IMR-90 (cell line): ENCODE measurements around the gene SPPL2B. TPM values are rescaled to one million over a fixed set of nuclear protein-coding genes. Genes with fewer than 3 reads are reported as not detected.

Experiments
- ATAC-seq: fragments of 200-7000 bp; cut with Tn5 transposase; 2 replicates; pipeline ENCODE4 v1.9.1; 2020; ENCODE audit warnings: low read depth, mild to moderate bottlenecking, moderate library complexity
- BruUV-seq: library from RNA; stranded (reverse); fragments of 400-500 nt; replicated peaks from 2 replicates; lab custom pipeline; 2021; lab: Mats Ljungman, UMichigan
- CTCF ChIA-PET: fragments of 300-600 bp; formaldehyde crosslinking; extraction: SDS; loops from one replicate; lab custom pipeline; 2021; ENCODE audit warnings: antibody characterized with exemption; lab: Yijun Ruan, JAX
- POLR2A ChIA-PET: fragments of 300-600 bp; sonication (Branson Sonifier 250); formaldehyde crosslinking; loops from one replicate; lab custom pipeline; 2022; ENCODE audit warnings: antibody characterized with exemption; ENCODE audit not compliant: unreplicated experiment; lab: Charles Lee
- DNase-seq: peaks from one replicate; pipeline ENCODE4 v3.0.0; 2013
- H2AFZ ChIP-seq: replicated peaks from 2 replicates; pipeline ENCODE3; 2013; ENCODE audit warnings: low read length, mild to moderate bottlenecking; ENCODE audit not compliant: poor library complexity
- H2AK5ac ChIP-seq: 2 replicates; pipeline ENCODE4 v1.6.1; 2013; ENCODE audit warnings: low read depth, low read length, inconsistent platforms
- H2AK9ac ChIP-seq: replicated peaks from 2 replicates; pipeline ENCODE3; 2013; ENCODE audit warnings: mild to moderate bottlenecking, low read depth, low read length, moderate library complexity; ENCODE audit not compliant: poor library complexity
- H2BK120ac ChIP-seq: 2 replicates; pipeline ENCODE4 v1.6.1; 2013; ENCODE audit warnings: low read depth, low read length, inconsistent platforms
- H2BK15ac ChIP-seq: 3 replicates; pipeline ENCODE4 v1.6.1; 2013; ENCODE audit warnings: low read depth, low read length, inconsistent platforms
- H2BK20ac ChIP-seq: 2 replicates; pipeline ENCODE4 v1.6.1; 2013; ENCODE audit warnings: low read depth, mild to moderate bottlenecking, inconsistent platforms, low read length, moderate library complexity
- H2BK5ac ChIP-seq: 2 replicates; pipeline ENCODE4 v1.6.1; 2013; ENCODE audit warnings: mild to moderate bottlenecking, low read depth, low read length, inconsistent platforms; ENCODE audit not compliant: poor library complexity, severe bottlenecking
- H3K14ac ChIP-seq: replicated peaks from 2 replicates; pipeline ENCODE4 v1.6.1; 2013; ENCODE audit warnings: low read depth, low read length, inconsistent platforms
- H3K18ac ChIP-seq: 2 replicates; pipeline ENCODE4 v1.6.1; 2013; ENCODE audit warnings: low read depth, low read length, control low read depth
- H3K23ac ChIP-seq: 2 replicates; pipeline ENCODE4 v1.6.1; 2013; ENCODE audit warnings: low read depth, low read length, inconsistent platforms
- H3K27ac ChIP-seq: 2 replicates; pipeline ENCODE4 v1.5.1; 2013; ENCODE audit warnings: mild to moderate bottlenecking, control low read depth, low read length; ENCODE audit not compliant: insufficient read depth
- H3K27me3 ChIP-seq: 2 replicates; pipeline ENCODE4 v1.6.1; 2013; ENCODE audit warnings: low read length; ENCODE audit not compliant: control insufficient read depth, insufficient read depth
- H3K36me3 ChIP-seq: 2 replicates; pipeline ENCODE4 v1.6.1; 2013; ENCODE audit warnings: low read length, mixed read lengths; ENCODE audit not compliant: control insufficient read depth, insufficient read depth
- H3K4ac ChIP-seq: 2 replicates; pipeline ENCODE4 v1.6.1; 2013; ENCODE audit warnings: low read depth, low read length, inconsistent platforms
- H3K4me1 ChIP-seq: 2 replicates; pipeline ENCODE4 v1.6.1; 2013; ENCODE audit warnings: low read length, mixed read lengths; ENCODE audit not compliant: control insufficient read depth, insufficient read depth
- H3K4me2 ChIP-seq: 2 replicates; pipeline ENCODE4 v1.6.1; 2013; ENCODE audit warnings: low read depth, mild to moderate bottlenecking, control low read depth, low read length, moderate library complexity
- H3K4me3 ChIP-seq: 2 replicates; pipeline ENCODE4 v1.5.1; 2013; ENCODE audit warnings: low read depth, mild to moderate bottlenecking, control low read depth, low read length, moderate library complexity; ENCODE audit not compliant: insufficient read depth
- H3K56ac ChIP-seq: 2 replicates; pipeline ENCODE4 v1.6.1; 2013; ENCODE audit warnings: low read length, inconsistent platforms; ENCODE audit not compliant: insufficient read depth; ENCODE audit errors: extremely low read depth
- H3K79me1 ChIP-seq, 2 experiments: 2 replicates each; pipeline ENCODE4 v1.6.1; 2013; ENCODE audit warnings: low read length in 2 of 2, inconsistent platforms in 1 of 2, low read depth in 1 of 2
- H3K9ac ChIP-seq: 2 replicates; pipeline ENCODE4 v1.6.1; 2013; ENCODE audit warnings: low read depth, low read length, control low read depth
- H3K9me1 ChIP-seq: 2 replicates; pipeline ENCODE4 v1.6.1; 2013; ENCODE audit warnings: low read length, inconsistent platforms; ENCODE audit not compliant: insufficient read depth
- H3K9me3 ChIP-seq: 2 replicates; pipeline ENCODE4 v1.6.1; 2013; ENCODE audit warnings: low read length; ENCODE audit not compliant: control insufficient read depth, insufficient read depth
- H4K20me1 ChIP-seq: 2 replicates; pipeline ENCODE4 v1.6.1; 2013; ENCODE audit warnings: low read length, inconsistent platforms; ENCODE audit not compliant: insufficient read depth
- H4K5ac ChIP-seq: 2 replicates; pipeline ENCODE4 v1.6.1; 2013; ENCODE audit warnings: mild to moderate bottlenecking, low read depth, low read length, control low read depth
- H4K8ac ChIP-seq, 2 experiments: 2 replicates each; pipeline ENCODE4 v1.6.1; 2013; ENCODE audit warnings: low read depth in 2 of 2, low read length in 2 of 2, control low read depth in 1 of 2, inconsistent platforms in 1 of 2
- H4K91ac ChIP-seq: 2 replicates; pipeline ENCODE4 v1.6.1; 2013; ENCODE audit warnings: low read depth, low read length, inconsistent platforms; ENCODE audit not compliant: insufficient read depth
- BHLHE40 ChIP-seq: fragments of 150-350 bp; IDR thresholded peaks from 2 replicates; pipeline ENCODE4 v1.6.1; 2016; ENCODE audit warnings: mild to moderate bottlenecking, low read depth, low read length
- CEBPB ChIP-seq: IDR thresholded peaks from 2 replicates; pipeline ENCODE4 v1.6.1; 2012; ENCODE audit warnings: low read depth, low read length, improper control_type of control experiment
- CHD1 ChIP-seq: IDR thresholded peaks from 2 replicates; pipeline ENCODE4 v1.6.1; 2012; ENCODE audit warnings: low read depth, low read length, improper control_type of control experiment
- FOS ChIP-seq: fragments of 150-350 bp; IDR thresholded peaks from 2 replicates; pipeline ENCODE4 v1.6.1; 2016; ENCODE audit warnings: low read depth, low read length
- MAFK ChIP-seq: IDR thresholded peaks from 2 replicates; pipeline ENCODE4 v1.6.1; 2012; ENCODE audit warnings: low read depth, low read length, improper control_type of control experiment
- MAZ ChIP-seq: IDR thresholded peaks from 2 replicates; pipeline ENCODE4 v1.6.1; 2012; ENCODE audit warnings: low read depth, mild to moderate bottlenecking, low read length, improper control_type of control experiment, moderate library complexity, borderline replicate concordance
- MXI1 ChIP-seq: IDR thresholded peaks from 2 replicates; pipeline ENCODE4 v1.6.1; 2012; ENCODE audit warnings: low read depth, mild to moderate bottlenecking, low read length, moderate library complexity, borderline replicate concordance
- NFE2L2 ChIP-seq: fragments of 150-350 bp; IDR thresholded peaks from 2 replicates; pipeline ENCODE4 v1.6.1; 2016; ENCODE audit warnings: low read depth, mild to moderate bottlenecking, low read length
- POLR2A ChIP-seq: IDR thresholded peaks from 2 replicates; pipeline ENCODE4 v1.6.1; 2012; ENCODE audit warnings: mild to moderate bottlenecking, low read depth, low read length
- RCOR1 ChIP-seq: IDR thresholded peaks from 2 replicates; pipeline ENCODE4 v1.6.1; 2012; ENCODE audit warnings: mild to moderate bottlenecking, low read length, improper control_type of control experiment; ENCODE audit not compliant: insufficient replicate concordance
- RFX5 ChIP-seq: IDR thresholded peaks from 2 replicates; pipeline ENCODE4 v1.8.0; 2012; ENCODE audit warnings: low read depth, mild to moderate bottlenecking, low read length, moderate library complexity
- SMC3 ChIP-seq: fragments of 150-350 bp; IDR thresholded peaks from 2 replicates; pipeline ENCODE4 v1.6.1; 2016; ENCODE audit warnings: low read depth, mild to moderate bottlenecking, antibody characterized with exemption, low read length, moderate library complexity
- WGBS, 2 experiments: methylation state at CpG; one replicate each; pipeline versions ENCODE4 v1.1.5 to v1.1.7; 2013; ENCODE audit warnings: missing lambda C conversion rate in 2 of 2; ENCODE audit not compliant: insufficient read length in 1 of 2; ENCODE audit errors: extremely low coverage in 2 of 2; 5-methylcytosine and 5-hydroxymethylcytosine counted together
- dilution Hi-C: fragments of 300-500 bp; cut with HindIII; formaldehyde crosslinking; loops from one replicate; pipeline ENCODE4 v1.14.3; 2018; ENCODE audit warnings: low sequenced_read_pairs; ENCODE audit not compliant: unreplicated experiment
- in situ Hi-C: fragments of 300-500 bp; cut with MboI; formaldehyde crosslinking; loops from 3 replicates; pipeline ENCODE4 v1.14.3; 2019; ENCODE audit warnings: low sequenced_read_pairs, inconsistent platforms, mixed read lengths
- intact Hi-C: fragments of 100-400 bp; cut with micrococcal nuclease; formaldehyde crosslinking; loops from 2 replicates; pipeline ENCODE4 v1.10.0; 2022
- polyA plus RNA-seq, 3 experiments: library from polyadenylated mRNA; depleted of rRNA; stranded (reverse); fragments of >200 nt; gene quantifications; 2 replicates each; pipeline ENCODE4 v1.2.3, GENCODE V29; 2012; ENCODE audit warnings: low replicate concordance in 1 of 3
- total RNA-seq: library from RNA; depleted of rRNA; stranded (reverse); fragments of >200 nt; gene quantifications from 2 replicates; pipeline ENCODE4 v1.2.3, GENCODE V29; 2012
- TF ChIP-seq, protein P1 (sequence below): fragments of 150-350 bp; IDR thresholded peaks from 2 replicates; pipeline ENCODE4 v1.6.1; 2016; ENCODE audit warnings: low read depth, mild to moderate bottlenecking, low read length, moderate library complexity, borderline replicate concordance
- TF ChIP-seq, protein P2 (sequence below): fragments of 150-350 bp; IDR thresholded peaks from 2 replicates; pipeline ENCODE4 v1.6.1; 2017; ENCODE audit warnings: mild to moderate bottlenecking, antibody characterized with exemption, low read length, low read depth
- TF ChIP-seq, protein P3 (sequence below): conservative IDR thresholded peaks from 2 replicates; pipeline ENCODE4 v1.5.1; 2012; ENCODE audit warnings: mild to moderate bottlenecking, low read depth, low read length, improper control_type of control experiment

SPPL2B gene
- total and polyA plus RNA-seq, 2 of the 4 experiments (the other 2 are of a cell fraction), result 3.4 to 45.7 TPM

DNA sequence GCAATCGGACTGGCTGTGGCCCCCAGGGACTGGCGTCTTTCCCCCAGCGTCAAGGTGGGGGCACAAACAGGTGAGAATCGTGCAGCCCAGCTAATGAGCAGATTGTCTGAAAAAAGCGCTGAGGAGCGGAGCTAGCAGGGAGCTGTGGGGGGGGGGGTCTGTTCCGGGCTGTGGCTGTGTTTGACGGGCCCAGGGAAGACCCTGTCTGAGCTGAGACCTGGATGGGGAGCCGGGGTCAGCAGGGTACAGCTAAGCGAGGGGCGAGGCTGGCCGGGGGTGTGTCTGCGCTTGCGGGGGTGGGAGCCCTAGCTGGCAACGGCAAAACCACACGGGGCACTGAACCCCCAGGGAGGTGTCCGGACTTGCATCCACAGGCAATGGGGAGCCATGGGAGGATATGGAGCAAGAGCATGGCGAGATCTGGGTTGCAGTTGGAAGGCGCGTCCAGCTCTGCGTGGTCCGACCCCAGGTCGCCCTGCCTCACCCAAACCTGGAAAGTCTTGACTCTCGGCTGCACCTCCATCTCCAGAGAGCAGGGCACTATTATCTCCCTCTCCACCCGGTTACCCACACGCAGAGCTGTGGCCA is 25.2 kb upstream of the SPPL2B start:
- H2BK20ac ChIP-seq, result no peak overlapping the region
- H3K4me3 ChIP-seq, result no peak overlapping the region
- in situ Hi-C loops, result no loop called here
- H4K20me1 ChIP-seq, result 0 out of 2 replicates have a peak, but pooled peaks cover 2% of the 10 kb centered on the region
- H3K9ac ChIP-seq, result no peak overlapping the region
- H2AFZ ChIP-seq, result no peak overlapping the region
- H4K8ac ChIP-seq, result no peak overlapping the region
- no peak overlapping the region for H3K14ac ChIP-seq
- peaks cover 4% of the 10 kb centered on the region; the same call in 1 of the 2 replicates for H3K4me1 ChIP-seq
- WGBS, 2 experiments, result 77% methylated on average over 15 of the region's 26 CpGs; no CpG with 5 or more reads in 1 of the 2 experiments
- BruUV-seq, result no TSS peak
- H2BK15ac ChIP-seq, result no peak overlapping the region
- no peak overlapping the region for H2AK5ac ChIP-seq
- H2BK120ac ChIP-seq, result no peak overlapping the region
- no peak overlapping the region for H4K5ac ChIP-seq
- no peak overlapping the region for H4K91ac ChIP-seq
- H3K36me3 ChIP-seq, result no peaks in the 10 kb centered on the region
- H3K23ac ChIP-seq, result no peak overlapping the region
- H3K4ac ChIP-seq, result no peak overlapping the region
- H3K9me3 ChIP-seq, result no peaks in the 10 kb centered on the region; the same call in 1 of the 2 replicates
- H3K9me1 ChIP-seq, result no peaks in the 10 kb centered on the region
- CTCF ChIA-PET, result interaction anchor here (0.6 kb wide), 1 partner anchor 29 kb away, joined by 5 read pairs; no protein-coding TSS in a partner anchor
- DNase-seq, result no peak
- H3K79me1 ChIP-seq, result no peaks in the 10 kb centered on the region
- intact Hi-C loops, result no loop called here
- no peak overlapping the region for H3K4me2 ChIP-seq
- TF ChIP-seq, protein P1, sequence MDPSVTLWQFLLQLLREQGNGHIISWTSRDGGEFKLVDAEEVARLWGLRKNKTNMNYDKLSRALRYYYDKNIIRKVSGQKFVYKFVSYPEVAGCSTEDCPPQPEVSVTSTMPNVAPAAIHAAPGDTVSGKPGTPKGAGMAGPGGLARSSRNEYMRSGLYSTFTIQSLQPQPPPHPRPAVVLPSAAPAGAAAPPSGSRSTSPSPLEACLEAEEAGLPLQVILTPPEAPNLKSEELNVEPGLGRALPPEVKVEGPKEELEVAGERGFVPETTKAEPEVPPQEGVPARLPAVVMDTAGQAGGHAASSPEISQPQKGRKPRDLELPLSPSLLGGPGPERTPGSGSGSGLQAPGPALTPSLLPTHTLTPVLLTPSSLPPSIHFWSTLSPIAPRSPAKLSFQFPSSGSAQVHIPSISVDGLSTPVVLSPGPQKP, result no peak
- TF ChIP-seq MAZ (no peak), CEBPB (no peak), MXI1 (no peak), SMC3 (no peak), NFE2L2 (no peak), MAFK (no peak), CHD1 (no peak), RCOR1 (no peak), FOS (no peak), BHLHE40 (no peak), POLR2A (no peak), RFX5 (no peak)
- TF ChIP-seq, protein P2, sequence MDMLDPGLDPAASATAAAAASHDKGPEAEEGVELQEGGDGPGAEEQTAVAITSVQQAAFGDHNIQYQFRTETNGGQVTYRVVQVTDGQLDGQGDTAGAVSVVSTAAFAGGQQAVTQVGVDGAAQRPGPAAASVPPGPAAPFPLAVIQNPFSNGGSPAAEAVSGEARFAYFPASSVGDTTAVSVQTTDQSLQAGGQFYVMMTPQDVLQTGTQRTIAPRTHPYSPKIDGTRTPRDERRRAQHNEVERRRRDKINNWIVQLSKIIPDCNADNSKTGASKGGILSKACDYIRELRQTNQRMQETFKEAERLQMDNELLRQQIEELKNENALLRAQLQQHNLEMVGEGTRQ, result no peak
- TF ChIP-seq, protein P3, sequence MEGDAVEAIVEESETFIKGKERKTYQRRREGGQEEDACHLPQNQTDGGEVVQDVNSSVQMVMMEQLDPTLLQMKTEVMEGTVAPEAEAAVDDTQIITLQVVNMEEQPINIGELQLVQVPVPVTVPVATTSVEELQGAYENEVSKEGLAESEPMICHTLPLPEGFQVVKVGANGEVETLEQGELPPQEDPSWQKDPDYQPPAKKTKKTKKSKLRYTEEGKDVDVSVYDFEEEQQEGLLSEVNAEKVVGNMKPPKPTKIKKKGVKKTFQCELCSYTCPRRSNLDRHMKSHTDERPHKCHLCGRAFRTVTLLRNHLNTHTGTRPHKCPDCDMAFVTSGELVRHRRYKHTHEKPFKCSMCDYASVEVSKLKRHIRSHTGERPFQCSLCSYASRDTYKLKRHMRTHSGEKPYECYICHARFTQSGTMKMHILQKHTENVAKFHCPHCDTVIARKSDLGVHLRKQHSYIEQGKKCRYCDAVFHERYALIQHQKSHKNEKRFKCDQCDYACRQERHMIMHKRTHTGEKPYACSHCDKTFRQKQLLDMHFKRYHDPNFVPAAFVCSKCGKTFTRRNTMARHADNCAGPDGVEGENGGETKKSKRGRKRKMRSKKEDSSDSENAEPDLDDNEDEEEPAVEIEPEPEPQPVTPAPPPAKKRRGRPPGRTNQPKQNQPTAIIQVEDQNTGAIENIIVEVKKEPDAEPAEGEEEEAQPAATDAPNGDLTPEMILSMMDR, result no peak
- POLR2A ChIA-PET, result no interaction called here
- ATAC-seq, result no peak
- H3K56ac ChIP-seq, result no peak overlapping the region
- no peak overlapping the region for H3K27ac ChIP-seq
- peak overlapping the region; percentile 13 for H2AK9ac ChIP-seq
- H3K27me3 ChIP-seq, result peaks cover 46% of the 10 kb centered on the region
- H3K18ac ChIP-seq, result no peak overlapping the region
- dilution Hi-C loops, result no loop called here
- no peak overlapping the region for H2BK5ac ChIP-seq
